Measurements from ENCODE around the gene SNPH. TPM values are rescaled to one million over a fixed set of nuclear protein-coding genes. Genes with fewer than 3 reads are reported as not detected.

SNPH gene
- total and polyA plus RNA-seq, 11 donors: 4.3 to 17.4 (median 11.1) TPM

- no peak for ATAC-seq
These were observed 34.2 kb downstream of the SNPH start for GRCh38 chr20:1300083-1300840.

DNA sequence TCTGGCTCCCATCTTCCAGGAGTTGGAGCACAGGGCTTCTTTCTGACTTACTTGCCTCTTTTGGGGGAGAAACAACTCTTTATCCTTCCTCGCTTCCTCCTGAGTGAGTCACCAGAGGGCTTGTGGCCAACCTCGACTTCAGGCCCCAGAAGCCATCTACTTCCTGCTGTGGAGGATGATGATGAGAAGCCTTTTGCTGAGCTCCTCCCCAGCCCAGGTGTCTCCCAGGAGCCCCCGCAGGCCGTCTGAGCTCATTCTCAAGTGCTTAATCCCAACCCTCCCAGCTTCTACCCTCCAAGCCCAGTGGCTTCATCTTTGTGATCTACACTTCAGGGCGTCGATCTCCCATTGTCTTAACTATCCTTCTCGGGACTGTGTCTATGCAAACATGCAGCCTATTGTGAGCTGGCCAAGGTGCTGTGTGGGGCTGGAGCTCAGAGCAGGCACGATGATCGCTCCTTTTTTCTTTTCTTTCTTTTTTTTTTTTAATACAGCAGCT lies 35.0 kb downstream of the SNPH start:
- intact Hi-C loops (cut with DNase I): no loop called here
- WGBS, 4 donors: 67 to 74% (median 74%) methylated on average over 9 of the region's 9 CpGs
- peak overlapping the region in 1 of 12 donors; percentile 49 for H3K27ac ChIP-seq
- peaks cover 0 to 36% (median 8%) of the 10 kb centered on the region in 9 donors for H3K36me3 ChIP-seq
- H3K4me3 ChIP-seq: no peak overlapping the region
- DNase-seq: peak in 1 of 5 donors; percentile 30
- H3K4me1 ChIP-seq: peaks cover 0 to 9% (median 0%) of the 10 kb centered on the region in 12 donors
- no peaks in the 10 kb centered on the region for H3K27me3 ChIP-seq
- no peaks in the 10 kb centered on the region for H3K9me3 ChIP-seq
- ATAC-seq: peak in 1 of 4 donors; percentile 28
- TF ChIP-seq POLR2A (IDR thresholded peaks at IDR 0.05) (no peak), CTCF (IDR thresholded peaks at IDR 0.05) (no peak)

More at GRCh38 chr20:1300083-1300840, 34.2 kb downstream of the SNPH start:
- H3K27me3 ChIP-seq: no peaks in the 10 kb centered on the region
- peaks cover 0 to 9% (median 0%) of the 10 kb centered on the region in 12 donors for H3K4me1 ChIP-seq
- TF ChIP-seq CTCF (IDR thresholded peaks at IDR 0.05) (no peak), POLR2A (IDR thresholded peaks at IDR 0.05) (no peak)
- no peak overlapping the region for H3K4me3 ChIP-seq
- peak overlapping the region in 1 of 12 donors; percentile 49 for H3K27ac ChIP-seq
- H3K36me3 ChIP-seq: peaks cover 0 to 28% (median 6%) of the 10 kb centered on the region in 9 donors
- no peaks in the 10 kb centered on the region for H3K9me3 ChIP-seq
- WGBS, 4 donors: 93 to 97% (median 94%) methylated on average over 3 to 18 of the region's 18 CpGs
- DNase-seq: peak in 1 of 5 donors; percentile 8
- intact Hi-C loops (cut with DNase I): no loop called here

DNA sequence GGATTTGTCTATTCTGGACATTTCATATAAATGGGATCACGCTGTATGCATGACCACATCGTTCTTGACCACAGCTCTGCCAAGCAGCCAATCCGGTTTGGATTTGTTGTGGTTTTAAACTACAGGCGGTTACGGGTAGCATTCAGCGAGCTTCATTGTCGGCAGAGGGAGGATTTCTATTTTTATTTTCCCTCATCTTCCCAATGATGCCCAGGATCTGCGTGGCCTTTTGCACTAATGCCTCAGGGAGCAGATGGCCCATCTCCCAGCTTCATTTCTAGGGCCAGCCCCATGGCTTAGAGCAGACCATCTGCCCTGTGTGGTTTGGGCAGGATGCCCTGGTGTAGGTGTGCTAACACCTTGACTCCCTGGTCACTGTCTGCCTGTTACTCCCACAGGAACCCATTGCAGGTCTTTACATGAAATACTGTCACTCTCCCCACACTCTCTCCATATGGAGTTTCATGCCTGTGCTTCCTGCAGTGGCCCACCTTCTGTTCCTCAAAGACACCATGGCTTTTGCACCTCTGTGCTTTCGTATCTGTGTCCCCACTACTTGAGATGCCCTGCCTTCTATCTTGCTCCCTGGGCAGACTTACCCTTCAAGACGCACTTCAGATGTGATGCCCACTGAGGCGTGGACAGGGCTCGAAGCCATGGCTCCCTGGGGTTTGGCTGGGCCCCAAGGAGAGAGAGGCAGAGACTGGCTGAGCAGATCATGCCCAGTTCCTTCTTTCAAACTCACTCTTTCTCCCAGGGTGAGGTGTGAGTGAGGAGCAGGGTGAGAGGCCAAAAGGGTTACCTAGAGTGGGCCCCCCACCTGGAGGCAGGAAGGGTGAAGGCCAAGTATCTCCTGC lies 36.8 kb downstream of the SNPH start:
- peak in 1 of 5 donors; percentile 4 for DNase-seq
- intact Hi-C loops (cut with DNase I): no loop called here
- WGBS, 4 donors: 79 to 88% (median 85%) methylated on average over 12 of the region's 12 CpGs
- Histone ChIP-seq H3K27me3 (no peaks in the 10 kb centered on the region), H3K4me3 (no peak overlapping the region), H3K36me3 (peaks cover 0 to 33% (median 8%) of the 10 kb centered on the region in 9 donors), H3K27ac (no peak overlapping the region), H3K4me1 (peaks cover 0 to 9% (median 0%) of the 10 kb centered on the region in 12 donors), H3K9me3 (no peaks in the 10 kb centered on the region)
- TF ChIP-seq CTCF (IDR thresholded peaks at IDR 0.05): no peak
- no peak for ATAC-seq
